Measurements from ENCODE around the gene KCNQ1. TPM values are rescaled to one million over a fixed set of nuclear protein-coding genes. Genes with fewer than 3 reads are reported as not detected.

KCNQ1 gene
- polyA plus RNA-seq, 1 donor from 2014 or later: not detected

- Histone ChIP-seq H3K4me3 (ENCODE audit: low read length) (no peak overlapping the region), H3K27me3 (ENCODE audit: insufficient read depth, low read depth, low read length) (peaks cover 50% of the 10 kb centered on the region), H4K20me1 (ENCODE audit: insufficient read depth) (no peaks in the 10 kb centered on the region), H3K9me2 (ENCODE audit: insufficient read depth, low read length) (no peaks in the 10 kb centered on the region), H2AFZ (ENCODE audit: low read depth, low read length) (no peak overlapping the region), H3K79me2 (replicated peaks; ENCODE audit: insufficient read depth, low read length) (no peaks in the 10 kb centered on the region), H3K27ac (ENCODE audit: low read length) (no peak overlapping the region), H3K9me3 (ENCODE audit: low read length) (peaks cover 11% of the 10 kb centered on the region), H3K36me3 (ENCODE audit: insufficient read depth, low read length) (no peaks in the 10 kb centered on the region), H3F3A (ENCODE audit: insufficient read depth, low read length, poor library complexity, severe bottlenecking) (no peaks in the 10 kb centered on the region), H3K4me2 (ENCODE audit: low read length) (no peak overlapping the region), H3K9ac (ENCODE audit: low read length) (no peak overlapping the region)
- TF ChIP-seq, protein P1, sequence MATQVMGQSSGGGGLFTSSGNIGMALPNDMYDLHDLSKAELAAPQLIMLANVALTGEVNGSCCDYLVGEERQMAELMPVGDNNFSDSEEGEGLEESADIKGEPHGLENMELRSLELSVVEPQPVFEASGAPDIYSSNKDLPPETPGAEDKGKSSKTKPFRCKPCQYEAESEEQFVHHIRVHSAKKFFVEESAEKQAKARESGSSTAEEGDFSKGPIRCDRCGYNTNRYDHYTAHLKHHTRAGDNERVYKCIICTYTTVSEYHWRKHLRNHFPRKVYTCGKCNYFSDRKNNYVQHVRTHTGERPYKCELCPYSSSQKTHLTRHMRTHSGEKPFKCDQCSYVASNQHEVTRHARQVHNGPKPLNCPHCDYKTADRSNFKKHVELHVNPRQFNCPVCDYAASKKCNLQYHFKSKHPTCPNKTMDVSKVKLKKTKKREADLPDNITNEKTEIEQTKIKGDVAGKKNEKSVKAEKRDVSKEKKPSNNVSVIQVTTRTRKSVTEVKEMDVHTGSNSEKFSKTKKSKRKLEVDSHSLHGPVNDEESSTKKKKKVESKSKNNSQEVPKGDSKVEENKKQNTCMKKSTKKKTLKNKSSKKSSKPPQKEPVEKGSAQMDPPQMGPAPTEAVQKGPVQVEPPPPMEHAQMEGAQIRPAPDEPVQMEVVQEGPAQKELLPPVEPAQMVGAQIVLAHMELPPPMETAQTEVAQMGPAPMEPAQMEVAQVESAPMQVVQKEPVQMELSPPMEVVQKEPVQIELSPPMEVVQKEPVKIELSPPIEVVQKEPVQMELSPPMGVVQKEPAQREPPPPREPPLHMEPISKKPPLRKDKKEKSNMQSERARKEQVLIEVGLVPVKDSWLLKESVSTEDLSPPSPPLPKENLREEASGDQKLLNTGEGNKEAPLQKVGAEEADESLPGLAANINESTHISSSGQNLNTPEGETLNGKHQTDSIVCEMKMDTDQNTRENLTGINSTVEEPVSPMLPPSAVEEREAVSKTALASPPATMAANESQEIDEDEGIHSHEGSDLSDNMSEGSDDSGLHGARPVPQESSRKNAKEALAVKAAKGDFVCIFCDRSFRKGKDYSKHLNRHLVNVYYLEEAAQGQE (IDR thresholded peaks at IDR 0.05; ENCODE audit: borderline replicate concordance): no peak
- TF ChIP-seq, protein P2, sequence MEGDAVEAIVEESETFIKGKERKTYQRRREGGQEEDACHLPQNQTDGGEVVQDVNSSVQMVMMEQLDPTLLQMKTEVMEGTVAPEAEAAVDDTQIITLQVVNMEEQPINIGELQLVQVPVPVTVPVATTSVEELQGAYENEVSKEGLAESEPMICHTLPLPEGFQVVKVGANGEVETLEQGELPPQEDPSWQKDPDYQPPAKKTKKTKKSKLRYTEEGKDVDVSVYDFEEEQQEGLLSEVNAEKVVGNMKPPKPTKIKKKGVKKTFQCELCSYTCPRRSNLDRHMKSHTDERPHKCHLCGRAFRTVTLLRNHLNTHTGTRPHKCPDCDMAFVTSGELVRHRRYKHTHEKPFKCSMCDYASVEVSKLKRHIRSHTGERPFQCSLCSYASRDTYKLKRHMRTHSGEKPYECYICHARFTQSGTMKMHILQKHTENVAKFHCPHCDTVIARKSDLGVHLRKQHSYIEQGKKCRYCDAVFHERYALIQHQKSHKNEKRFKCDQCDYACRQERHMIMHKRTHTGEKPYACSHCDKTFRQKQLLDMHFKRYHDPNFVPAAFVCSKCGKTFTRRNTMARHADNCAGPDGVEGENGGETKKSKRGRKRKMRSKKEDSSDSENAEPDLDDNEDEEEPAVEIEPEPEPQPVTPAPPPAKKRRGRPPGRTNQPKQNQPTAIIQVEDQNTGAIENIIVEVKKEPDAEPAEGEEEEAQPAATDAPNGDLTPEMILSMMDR (IDR thresholded peaks at IDR 0.05; ENCODE audit: poor library complexity, severe bottlenecking): no peak
- TF ChIP-seq SMC3 (conservative IDR thresholded peaks at IDR 0.05; ENCODE audit: poor library complexity) (no peak), EP300 (conservative IDR thresholded peaks at IDR 0.05; ENCODE audit: poor library complexity, severe bottlenecking) (no peak), MXI1 (conservative IDR thresholded peaks at IDR 0.05; ENCODE audit: poor library complexity, severe bottlenecking) (no peak), POLR2AphosphoS5 (IDR thresholded peaks at IDR 0.05) (no peak), EZH2 (IDR thresholded peaks at IDR 0.05; ENCODE audit: borderline replicate concordance, insufficient read depth, low read length, poor library complexity, severe bottlenecking) (no peak), RAD21 (conservative IDR thresholded peaks at IDR 0.05) (no peak), TAF1 (IDR thresholded peaks at IDR 0.05; ENCODE audit: low read depth) (no peak)
Measured at GRCh38 chr11:2446590-2447252, 1.9 kb downstream of the KCNQ1 start.

- H3K27me3 ChIP-seq (ENCODE audit: insufficient read depth, low read depth, low read length): peaks cover 45% of the 10 kb centered on the region
- H3K9me2 ChIP-seq (ENCODE audit: insufficient read depth, low read length): no peaks in the 10 kb centered on the region
- H3K9ac ChIP-seq (ENCODE audit: low read length): no peak overlapping the region
- no peak overlapping the region for H3K4me3 ChIP-seq (ENCODE audit: low read length)
- no peaks in the 10 kb centered on the region for H3K36me3 ChIP-seq (ENCODE audit: insufficient read depth, low read length)
- no peaks in the 10 kb centered on the region for H3F3A ChIP-seq (ENCODE audit: insufficient read depth, low read length, poor library complexity, severe bottlenecking)
- H4K20me1 ChIP-seq (ENCODE audit: insufficient read depth): no peaks in the 10 kb centered on the region
- no peak overlapping the region for H2AFZ ChIP-seq (ENCODE audit: low read depth, low read length)
- no peak for TF ChIP-seq TAF1 (IDR thresholded peaks at IDR 0.05; ENCODE audit: low read depth)
- no peak for TF ChIP-seq RAD21 (conservative IDR thresholded peaks at IDR 0.05)
- TF ChIP-seq EZH2 (IDR thresholded peaks at IDR 0.05; ENCODE audit: borderline replicate concordance, insufficient read depth, low read length, poor library complexity, severe bottlenecking): no peak
- TF ChIP-seq, protein P2 (IDR thresholded peaks at IDR 0.05; ENCODE audit: poor library complexity, severe bottlenecking): no peak
- TF ChIP-seq SMC3 (conservative IDR thresholded peaks at IDR 0.05; ENCODE audit: poor library complexity): no peak
- no peak for TF ChIP-seq EP300 (conservative IDR thresholded peaks at IDR 0.05; ENCODE audit: poor library complexity, severe bottlenecking)
- TF ChIP-seq, protein P1 (IDR thresholded peaks at IDR 0.05; ENCODE audit: borderline replicate concordance): no peak
- no peak for TF ChIP-seq MXI1 (conservative IDR thresholded peaks at IDR 0.05; ENCODE audit: poor library complexity, severe bottlenecking)
- no peak for TF ChIP-seq POLR2AphosphoS5 (IDR thresholded peaks at IDR 0.05)
- no peak overlapping the region for H3K27ac ChIP-seq (ENCODE audit: low read length)
- H3K79me2 ChIP-seq (replicated peaks; ENCODE audit: insufficient read depth, low read length): no peaks in the 10 kb centered on the region
- no peak overlapping the region for H3K4me2 ChIP-seq (ENCODE audit: low read length)
- H3K9me3 ChIP-seq (ENCODE audit: low read length): peaks cover 11% of the 10 kb centered on the region
Measured at GRCh38 chr11:2447253-2447950, 2.6 kb downstream of the KCNQ1 start.

Measured in neural cell (in vitro differentiated cells).